Karpas-422 (cell line): ENCODE measurements around the gene ADGRA1. TPM values are rescaled to one million over a fixed set of nuclear protein-coding genes. Genes with fewer than 3 reads are reported as not detected.

Experiments used
- DNase-seq: peaks from one replicate; pipeline ENCODE4 v3.0.0-alpha.2; 2015
- H2AFZ ChIP-seq: fragments of 200-600 bp; sonication (generic); 2 replicates; pipeline ENCODE4 v1.6.1; 2014; ENCODE audit warnings: antibody characterized with exemption, low read length, mixed read lengths
- H3K27ac ChIP-seq: fragments of 200-600 bp; sonication (generic); 2 replicates; pipeline ENCODE4 v1.5.1; 2014; ENCODE audit warnings: mild to moderate bottlenecking, low read length, moderate library complexity
- H3K27me3 ChIP-seq: fragments of 200-600 bp; sonication (generic); 2 replicates; pipeline ENCODE4 v1.6.1; 2014; ENCODE audit warnings: low read length, mixed read lengths
- H3K36me3 ChIP-seq: fragments of 200-600 bp; sonication (generic); 2 replicates; pipeline ENCODE4 v1.6.1; 2014; ENCODE audit warnings: low read length, mixed read lengths; ENCODE audit not compliant: insufficient read depth
- H3K4me1 ChIP-seq: fragments of 200-600 bp; sonication (generic); 2 replicates; pipeline ENCODE4 v1.6.1; 2014; ENCODE audit warnings: mild to moderate bottlenecking, low read length, mixed read lengths
- H3K4me2 ChIP-seq: fragments of 200-600 bp; sonication (generic); 2 replicates; pipeline ENCODE4 v1.6.1; 2014; ENCODE audit warnings: low read length, low read depth, mild to moderate bottlenecking; ENCODE audit not compliant: poor library complexity, severe bottlenecking
- H3K4me3 ChIP-seq: fragments of 200-600 bp; sonication (generic); 2 replicates; pipeline ENCODE4 v1.5.1; 2014; ENCODE audit warnings: mild to moderate bottlenecking, antibody characterized with exemption, low read length, mixed read lengths
- H3K79me2 ChIP-seq: fragments of 200-600 bp; sonication (generic); 2 replicates; pipeline ENCODE4 v1.6.1; 2014; ENCODE audit warnings: mild to moderate bottlenecking, low read length, mixed read lengths
- H3K9ac ChIP-seq: fragments of 200-600 bp; sonication (generic); 2 replicates; pipeline ENCODE4 v1.6.0; 2014; ENCODE audit warnings: low read length
- H3K9me2 ChIP-seq: fragments of 200-600 bp; sonication (generic), shearing (Covaris generic); replicated peaks from 2 replicates; pipeline ENCODE4 v1.6.0; 2014; ENCODE audit warnings: mild to moderate bottlenecking, low read length, moderate library complexity; ENCODE audit not compliant: insufficient read depth
- H3K9me3 ChIP-seq: fragments of 300-700, 200-600 bp; sonication (generic); 2 replicates; pipeline ENCODE4 v1.6.1; 2014; ENCODE audit warnings: low read length, mixed read lengths
- H4K20me1 ChIP-seq: fragments of 200-600 bp; sonication (generic); 2 replicates; pipeline ENCODE4 v1.6.1; 2014; ENCODE audit warnings: mild to moderate bottlenecking, antibody characterized with exemption, low read length, low read depth; ENCODE audit not compliant: insufficient read depth
- total RNA-seq: library from RNA; depleted of rRNA; stranded (reverse); fragments of >200 nt; shearing (Covaris generic); gene quantifications from 2 replicates; pipeline ENCODE4 v1.2.3, GENCODE V29; 2014; ENCODE audit warnings: low replicate concordance

The ADGRA1 gene
- total RNA-seq, 1 experiment from 2014 or later: not detected

- Histone ChIP-seq H3K4me2 (no peak overlapping the region), H3K9me3 (no peaks in the 10 kb centered on the region), H3K27me3 (no peaks in the 10 kb centered on the region), H3K79me2 (no peaks in the 10 kb centered on the region), H4K20me1 (no peaks in the 10 kb centered on the region), H2AFZ (no peak overlapping the region), H3K36me3 (no peaks in the 10 kb centered on the region), H3K4me1 (no peaks in the 10 kb centered on the region), H3K4me3 (no peak overlapping the region), H3K27ac (no peak overlapping the region), H3K9me2 (no peaks in the 10 kb centered on the region), H3K9ac (no peak overlapping the region)
- DNase-seq: no peak
These were observed 11.3 kb upstream of the ADGRA1 start for GRCh38 chr10:133076274-133077038.

GRCh38 chr10:133079836-133080682 lies 7.7 kb upstream of the ADGRA1 start:
- Histone ChIP-seq H2AFZ (no peak overlapping the region), H3K4me1 (no peaks in the 10 kb centered on the region), H3K9me2 (no peaks in the 10 kb centered on the region), H3K4me2 (no peak overlapping the region), H3K27me3 (no peaks in the 10 kb centered on the region), H3K9me3 (no peaks in the 10 kb centered on the region), H4K20me1 (no peaks in the 10 kb centered on the region), H3K9ac (no peak overlapping the region), H3K4me3 (no peak overlapping the region), H3K36me3 (no peaks in the 10 kb centered on the region), H3K79me2 (no peaks in the 10 kb centered on the region), H3K27ac (no peak overlapping the region)
- no peak for DNase-seq

GRCh38 chr10:133080683-133081040 lies 7.1 kb upstream of the ADGRA1 start:
- no peaks in the 10 kb centered on the region for H3K9me2 ChIP-seq
- H3K4me3 ChIP-seq: no peak overlapping the region
- no peak overlapping the region for H3K4me2 ChIP-seq
- no peaks in the 10 kb centered on the region for H3K4me1 ChIP-seq
- no peaks in the 10 kb centered on the region for H3K9me3 ChIP-seq
- no peaks in the 10 kb centered on the region for H3K79me2 ChIP-seq
- no peaks in the 10 kb centered on the region for H3K27me3 ChIP-seq
- no peaks in the 10 kb centered on the region for H4K20me1 ChIP-seq
- DNase-seq: no peak
- H3K9ac ChIP-seq: no peak overlapping the region
- H3K36me3 ChIP-seq: no peaks in the 10 kb centered on the region
- H2AFZ ChIP-seq: no peak overlapping the region
- no peak overlapping the region for H3K27ac ChIP-seq

GRCh38 chr10:133081636-133082035 lies 6.1 kb upstream of the ADGRA1 start:
- Histone ChIP-seq H3K27ac (no peak overlapping the region), H3K9me2 (no peaks in the 10 kb centered on the region), H3K4me2 (no peak overlapping the region), H3K79me2 (no peaks in the 10 kb centered on the region), H3K4me1 (no peaks in the 10 kb centered on the region), H3K36me3 (no peaks in the 10 kb centered on the region), H3K4me3 (no peak overlapping the region), H3K9me3 (no peaks in the 10 kb centered on the region), H4K20me1 (no peaks in the 10 kb centered on the region), H3K9ac (no peak overlapping the region), H3K27me3 (no peaks in the 10 kb centered on the region), H2AFZ (no peak overlapping the region)
- no peak for DNase-seq

- no peaks in the 10 kb centered on the region for H3K27me3 ChIP-seq
- H3K9me3 ChIP-seq: no peaks in the 10 kb centered on the region
- H3K4me3 ChIP-seq: no peak overlapping the region
- H3K9me2 ChIP-seq: no peaks in the 10 kb centered on the region
- H3K79me2 ChIP-seq: no peaks in the 10 kb centered on the region
- H3K4me2 ChIP-seq: no peak overlapping the region
- no peaks in the 10 kb centered on the region for H3K4me1 ChIP-seq
- no peaks in the 10 kb centered on the region for H4K20me1 ChIP-seq
- H2AFZ ChIP-seq: no peak overlapping the region
- no peaks in the 10 kb centered on the region for H3K36me3 ChIP-seq
- H3K27ac ChIP-seq: no peak overlapping the region
- DNase-seq: no peak
- no peak overlapping the region for H3K9ac ChIP-seq
These were observed 4.9 kb upstream of the ADGRA1 start for GRCh38 chr10:133082685-133083421.

- no peaks in the 10 kb centered on the region for H4K20me1 ChIP-seq
- no peak overlapping the region for H3K9ac ChIP-seq
- no peaks in the 10 kb centered on the region for H3K79me2 ChIP-seq
- DNase-seq: no peak
- no peak overlapping the region for H3K27ac ChIP-seq
- H3K27me3 ChIP-seq: no peaks in the 10 kb centered on the region
- no peaks in the 10 kb centered on the region for H3K4me1 ChIP-seq
- no peak overlapping the region for H2AFZ ChIP-seq
- H3K9me3 ChIP-seq: no peaks in the 10 kb centered on the region
- no peaks in the 10 kb centered on the region for H3K9me2 ChIP-seq
- H3K4me2 ChIP-seq: no peak overlapping the region
- no peaks in the 10 kb centered on the region for H3K36me3 ChIP-seq
- no peak overlapping the region for H3K4me3 ChIP-seq
These were observed 4.2 kb upstream of the ADGRA1 start for GRCh38 chr10:133083422-133084100.

GRCh38 chr10:133084491-133084890 lies 3.2 kb upstream of the ADGRA1 start:
- Histone ChIP-seq H3K79me2 (no peaks in the 10 kb centered on the region), H3K4me1 (no peaks in the 10 kb centered on the region), H3K27me3 (no peaks in the 10 kb centered on the region), H2AFZ (no peak overlapping the region), H3K9me3 (no peaks in the 10 kb centered on the region), H3K9me2 (no peaks in the 10 kb centered on the region), H3K27ac (no peak overlapping the region), H4K20me1 (no peaks in the 10 kb centered on the region), H3K4me2 (no peak overlapping the region), H3K9ac (no peak overlapping the region), H3K36me3 (no peaks in the 10 kb centered on the region), H3K4me3 (no peak overlapping the region)
- no peak for DNase-seq
